Measurements from ENCODE around the gene KLF12. TPM values are rescaled to one million over a fixed set of nuclear protein-coding genes. Genes with fewer than 3 reads are reported as not detected.

KLF12 gene
- total RNA-seq, 4 donors from 2014 or later = 2.4 to 14.5 (median 3.9) TPM

GRCh38 chr13:74131227-74131626 lies 3.0 kb downstream of the KLF12 start:
- DNase-seq (ENCODE audit: low spot score) = no peak
- no peak for TF ChIP-seq CTCF (IDR thresholded peaks at IDR 0.05)
- no peak for ATAC-seq (ENCODE audit: low FRiP score)

- ATAC-seq (ENCODE audit: low FRiP score) = no peak
- no peak for TF ChIP-seq CTCF (IDR thresholded peaks at IDR 0.05)
- DNase-seq (ENCODE audit: low spot score) = no peak
Measured at GRCh38 chr13:74129500-74130191, 4.6 kb downstream of the KLF12 start.

DNA sequence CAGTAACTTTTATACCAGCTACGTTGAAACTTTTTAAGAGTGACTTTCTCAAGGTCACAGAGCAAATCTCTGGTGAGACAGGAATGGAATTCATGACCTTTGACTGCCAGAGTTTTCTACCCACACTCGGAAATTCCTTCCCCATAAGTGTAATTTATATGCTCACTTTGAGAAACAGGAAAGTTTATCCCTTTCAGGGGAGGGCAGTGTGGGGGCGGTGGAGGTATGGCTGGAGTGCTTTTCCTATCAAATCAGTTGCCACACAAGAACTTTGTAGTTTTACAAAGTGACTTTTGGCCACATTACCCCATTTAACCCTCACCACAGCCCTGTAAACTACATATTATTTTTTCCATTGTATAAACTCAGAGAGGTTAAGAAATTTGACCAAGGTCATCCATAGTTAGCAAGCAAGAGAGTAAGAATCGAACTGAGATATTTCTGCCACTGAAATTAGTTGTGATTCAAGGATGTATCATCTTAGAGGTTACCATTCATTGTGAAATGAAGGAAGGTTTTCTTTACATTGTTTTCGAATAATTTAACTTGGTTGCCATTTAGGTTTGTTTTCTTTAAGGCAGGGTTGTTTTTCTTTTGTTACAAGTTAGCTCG lies 5.9 kb downstream of the KLF12 start:
- TF ChIP-seq CTCF (IDR thresholded peaks at IDR 0.05) = no peak
- ATAC-seq (ENCODE audit: low FRiP score) = no peak
- DNase-seq (ENCODE audit: low spot score) = no peak

DNA sequence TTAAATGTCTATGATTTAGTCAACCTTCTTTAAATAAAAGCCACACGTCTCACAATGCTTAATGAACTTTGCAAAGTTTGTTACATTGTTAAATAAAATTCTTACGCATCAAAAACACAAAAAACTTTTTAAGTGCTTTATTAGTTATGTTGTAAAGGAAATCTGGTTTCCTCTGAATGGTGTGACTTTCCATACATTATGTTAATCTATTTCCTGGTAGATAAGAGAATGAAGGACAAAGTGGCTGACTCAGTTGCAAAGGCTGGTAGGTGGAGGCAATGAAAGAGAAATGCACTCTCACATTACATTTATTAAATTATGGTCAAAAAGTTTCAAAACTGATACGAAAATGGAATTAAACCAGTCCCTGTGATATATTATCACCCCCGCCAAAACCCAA lies 15.9 kb downstream of the KLF12 start:
- no peak for ATAC-seq (ENCODE audit: low FRiP score)
- no peak for DNase-seq (ENCODE audit: low spot score)
- TF ChIP-seq CTCF (IDR thresholded peaks at IDR 0.05) = no peak

GRCh38 chr13:74117207-74117705 lies 16.9 kb downstream of the KLF12 start:
- ATAC-seq (ENCODE audit: low FRiP score) (no peak), DNase-seq (ENCODE audit: low spot score) (no peak)
- TF ChIP-seq CTCF (IDR thresholded peaks at IDR 0.05) = no peak

DNA sequence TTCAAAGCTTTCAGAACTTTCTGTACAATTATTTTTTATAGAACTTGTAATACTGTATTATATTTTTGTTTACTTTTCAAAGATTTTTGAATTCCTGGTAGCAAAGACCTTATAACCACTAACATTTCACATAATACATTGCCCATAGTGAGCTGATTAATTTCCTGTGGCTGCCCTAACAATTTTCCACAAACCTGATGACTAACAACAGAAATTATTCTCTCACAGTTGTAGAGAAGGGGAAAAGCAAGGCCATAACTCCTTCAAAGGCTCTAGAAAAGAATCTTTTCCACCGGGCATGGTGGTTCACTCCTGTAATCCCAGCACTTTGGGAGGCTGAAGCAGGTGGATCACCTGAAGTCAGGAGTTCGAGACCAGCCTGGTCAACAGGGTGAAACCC lies 19.1 kb downstream of the KLF12 start:
- no peak for ATAC-seq (ENCODE audit: low FRiP score)
- no peak for TF ChIP-seq CTCF (IDR thresholded peaks at IDR 0.05)
- no peak for DNase-seq (ENCODE audit: low spot score)

DNA sequence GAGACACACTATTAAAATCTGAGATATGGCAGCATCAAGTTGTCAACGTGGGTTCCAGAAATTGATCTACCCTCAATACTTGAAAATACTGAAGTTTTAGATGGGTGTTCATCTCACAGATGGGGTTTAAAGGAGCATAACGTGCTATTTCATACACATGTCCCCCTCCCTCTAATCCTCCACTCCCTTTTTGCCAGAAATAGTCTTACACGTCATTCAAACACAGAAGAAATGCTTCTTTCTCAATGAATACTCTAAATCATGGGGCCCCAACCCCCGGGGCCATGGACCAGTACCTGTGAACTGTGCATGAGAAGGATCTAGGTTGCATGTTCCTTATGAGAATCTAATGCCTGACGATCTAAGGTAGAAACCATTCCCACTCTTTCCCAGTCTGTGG lies 19.6 kb downstream of the KLF12 start:
- ATAC-seq (ENCODE audit: low FRiP score) = no peak
- TF ChIP-seq CTCF (IDR thresholded peaks at IDR 0.05) = no peak

More for the DNA sequence above, 19.6 kb downstream of the KLF12 start:
- DNase-seq (ENCODE audit: low spot score) = no peak
